ENCODE measurements around the gene CTIF.

Gene CTIF

GRCh38 chr18:48749768-48750167, 210.9 kb downstream of the CTIF start:
- no peak for DNase-seq (ENCODE audit: low read depth in 4 of 4, low spot score in 1 of 4)

- DNase-seq (ENCODE audit: low read depth in 4 of 4, low spot score in 1 of 4), result no peak
Observed at GRCh38 chr18:48750485-48751175, 211.8 kb downstream of the CTIF start.

GRCh38 chr18:48751727-48752468, 213.1 kb downstream of the CTIF start:
- DNase-seq (ENCODE audit: low read depth in 4 of 4, low spot score in 1 of 4), result no peak

DNA sequence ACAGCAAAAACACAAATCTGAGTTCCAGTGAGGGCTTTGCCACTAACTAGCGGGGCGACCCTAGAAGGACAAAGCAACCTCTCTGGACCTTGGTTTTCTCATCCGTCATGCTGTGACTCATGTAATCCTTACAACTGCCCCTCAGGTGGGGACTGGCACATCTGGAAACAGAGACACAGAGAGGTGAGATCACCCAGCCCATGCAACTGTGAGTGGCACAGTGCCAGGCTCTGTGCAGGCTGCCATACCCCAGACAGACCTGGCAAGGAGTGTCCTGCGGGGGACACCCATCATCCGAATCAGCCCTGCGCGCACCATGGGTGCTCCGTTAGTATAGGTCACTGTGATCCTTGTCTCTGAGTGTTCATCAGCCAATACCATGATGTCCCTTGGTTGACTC, 213.6 kb downstream of the CTIF start:
- no peak for DNase-seq (ENCODE audit: low read depth in 4 of 4, low spot score in 1 of 4)

- DNase-seq (ENCODE audit: low read depth in 4 of 4, low spot score in 1 of 4), result no peak
Observed at GRCh38 chr18:48752928-48753327, 214.1 kb downstream of the CTIF start.

DNA sequence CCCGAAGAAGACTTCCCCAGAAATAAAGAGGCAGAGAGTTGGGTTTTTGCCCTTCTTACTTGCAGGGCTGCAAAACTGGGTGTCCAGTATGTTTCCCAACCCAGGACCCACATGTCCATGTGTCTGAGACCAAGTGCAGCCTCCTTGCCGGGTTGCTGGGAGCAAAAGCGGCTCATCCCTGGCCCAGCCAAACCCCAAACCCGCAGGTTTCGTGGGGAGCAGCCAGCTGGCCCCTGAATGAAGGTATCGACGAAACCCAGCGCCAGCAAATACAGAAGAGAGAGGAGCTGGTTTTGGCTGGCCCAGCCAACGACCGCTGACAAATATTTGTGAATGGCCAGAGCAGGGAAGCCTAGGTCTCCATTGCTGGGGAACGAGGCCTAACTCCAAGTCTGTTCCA, 214.9 kb downstream of the CTIF start:
- DNase-seq (ENCODE audit: low read depth in 4 of 4, low spot score in 1 of 4), result no peak

- no peak for DNase-seq (ENCODE audit: low read depth in 4 of 4, low spot score in 1 of 4)
Observed at GRCh38 chr18:48754559-48754958, 215.7 kb downstream of the CTIF start.

DNA sequence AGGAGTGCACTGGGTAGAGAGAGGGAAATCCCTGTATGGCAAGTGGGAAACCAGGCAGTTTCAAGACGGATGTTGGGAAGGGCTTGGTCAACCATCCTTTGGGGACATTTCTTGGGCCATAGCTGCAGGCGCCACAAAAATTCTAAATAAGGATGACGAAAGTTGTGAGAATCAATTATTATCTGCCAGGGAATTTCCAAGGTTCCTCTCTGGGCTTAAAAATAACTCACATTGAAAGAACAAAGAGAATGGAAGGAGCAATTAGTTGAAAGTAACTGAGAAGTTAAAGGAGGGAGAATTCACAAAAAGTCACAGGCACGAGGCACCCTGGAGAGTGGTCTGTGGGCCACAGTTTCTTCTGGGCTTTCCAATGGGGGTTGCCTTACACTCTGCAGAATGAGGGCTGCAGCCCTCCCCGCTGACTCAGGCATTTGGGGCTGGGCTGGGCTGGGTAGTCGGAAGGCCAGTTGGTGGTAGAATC, 216.2 kb downstream of the CTIF start:
- DNase-seq (ENCODE audit: low read depth in 4 of 4, low spot score in 1 of 4), result no peak

DNA sequence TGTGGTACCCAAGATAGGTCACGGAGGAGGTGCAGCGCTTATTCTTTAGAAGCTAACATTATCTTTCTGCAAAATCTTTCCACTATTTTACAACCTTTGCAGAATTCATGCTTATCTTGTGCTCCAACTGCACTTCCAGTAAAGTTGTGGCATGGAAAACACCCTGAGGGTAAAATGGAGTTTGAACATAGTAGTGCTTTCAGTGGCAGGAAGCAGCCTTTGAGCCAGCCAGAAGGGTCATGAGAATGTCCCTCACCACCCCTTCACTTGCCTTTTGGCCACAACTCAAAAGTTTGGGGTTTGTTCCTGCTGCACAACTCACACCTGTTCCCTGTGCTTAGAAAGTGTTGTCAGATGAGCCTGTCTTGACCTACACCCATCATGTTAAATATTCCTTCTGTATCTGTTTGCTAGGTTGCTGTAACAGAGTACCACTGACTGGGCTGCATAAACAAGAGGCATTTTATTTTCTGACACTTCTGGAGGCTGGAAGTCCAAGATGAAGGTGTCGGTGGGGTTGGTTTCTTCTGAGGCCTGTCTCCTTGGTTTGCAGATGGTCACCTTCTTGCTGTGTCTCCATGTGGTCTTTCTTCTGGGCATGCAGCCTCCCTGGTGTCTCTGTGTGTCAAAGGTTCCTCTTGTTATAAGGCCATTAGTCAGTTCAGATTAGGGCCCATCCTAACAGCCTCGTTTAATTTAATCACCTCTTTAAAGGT, 217.8 kb downstream of the CTIF start:
- DNase-seq (ENCODE audit: low read depth in 4 of 4, low spot score in 1 of 4), result no peak

DNA sequence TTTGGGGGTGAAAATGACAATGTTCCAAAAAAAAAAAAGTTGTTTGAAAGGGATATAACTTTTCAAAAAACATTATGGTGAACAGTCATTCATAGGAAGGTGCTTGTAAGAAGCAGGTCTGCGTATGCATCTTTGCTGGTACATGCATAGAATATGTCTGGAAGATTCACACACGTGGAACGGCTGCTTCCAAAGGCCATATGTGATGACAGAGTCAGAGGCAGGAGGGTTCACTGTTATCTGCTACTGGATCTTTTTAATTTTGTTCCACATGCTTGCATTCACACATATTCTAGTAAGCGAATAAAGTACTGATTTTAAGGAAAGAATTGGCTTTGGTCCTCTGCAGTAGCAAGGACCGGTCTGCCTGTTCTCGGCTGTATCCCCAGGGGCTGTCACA, 218.5 kb downstream of the CTIF start:
- DNase-seq (ENCODE audit: low read depth in 4 of 4, low spot score in 1 of 4), result no peak

DNA sequence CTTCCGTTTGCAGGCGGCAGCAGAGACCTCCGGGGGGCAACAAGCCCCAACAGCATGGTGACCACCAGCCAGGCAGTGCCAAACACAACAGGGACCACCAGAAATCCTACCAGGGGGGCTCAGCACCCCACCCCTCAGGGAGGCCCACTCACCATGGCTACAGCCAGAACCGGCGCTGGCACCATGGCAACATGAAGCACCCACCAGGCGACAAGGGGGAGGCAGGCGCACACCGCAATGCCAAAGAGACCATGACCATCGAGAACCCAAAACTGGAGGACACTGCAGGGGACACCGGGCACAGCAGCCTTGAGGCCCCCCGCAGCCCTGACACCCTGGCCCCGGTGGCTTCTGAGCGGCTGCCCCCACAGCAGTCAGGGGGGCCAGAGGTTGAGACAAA, 219.1 kb downstream of the CTIF start:
- no peak for DNase-seq (ENCODE audit: low read depth in 4 of 4, low spot score in 1 of 4)

DNA sequence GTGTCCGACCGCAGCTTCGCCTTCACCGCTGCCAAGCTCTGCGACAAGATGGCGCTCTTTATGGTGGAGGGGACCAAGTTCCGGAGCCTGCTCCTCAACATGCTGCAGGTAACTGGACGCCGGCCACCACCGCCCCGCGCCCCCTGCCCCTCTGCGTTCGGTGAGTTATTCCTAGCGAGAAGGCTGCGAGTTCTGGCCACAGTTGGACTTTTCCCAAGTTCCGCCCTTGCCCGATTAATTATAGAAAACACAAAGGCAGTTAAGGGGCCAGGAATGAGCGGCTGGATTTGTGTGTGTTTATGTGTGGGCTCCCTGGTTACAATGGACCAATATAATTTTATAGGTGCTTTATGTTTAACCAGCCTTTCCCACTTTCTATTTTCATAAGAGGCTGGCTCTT, 222.8 kb downstream of the CTIF start:
- no peak for DNase-seq (ENCODE audit: low read depth in 4 of 4, low spot score in 1 of 4)

DNA sequence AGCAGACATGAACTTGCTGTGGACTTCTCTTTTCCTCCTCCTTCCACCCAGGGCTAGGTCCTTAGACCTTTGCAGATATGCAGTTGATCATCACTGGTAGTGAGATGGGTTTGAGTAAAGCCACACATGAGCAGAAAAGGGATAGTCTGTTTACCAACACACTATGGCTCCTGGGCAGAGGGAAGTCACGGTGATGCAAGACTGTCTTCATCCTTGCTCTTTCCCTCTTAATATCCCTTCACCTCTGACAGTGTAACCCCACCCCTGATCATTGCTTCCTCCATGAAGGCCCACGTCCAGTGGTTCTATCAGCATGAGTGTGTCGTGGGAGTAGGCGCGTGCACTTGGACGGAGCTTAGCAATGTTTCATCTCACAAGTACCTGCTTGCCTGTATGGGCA, 223.2 kb downstream of the CTIF start:
- no peak for DNase-seq (ENCODE audit: low read depth in 4 of 4, low spot score in 1 of 4)

DNA sequence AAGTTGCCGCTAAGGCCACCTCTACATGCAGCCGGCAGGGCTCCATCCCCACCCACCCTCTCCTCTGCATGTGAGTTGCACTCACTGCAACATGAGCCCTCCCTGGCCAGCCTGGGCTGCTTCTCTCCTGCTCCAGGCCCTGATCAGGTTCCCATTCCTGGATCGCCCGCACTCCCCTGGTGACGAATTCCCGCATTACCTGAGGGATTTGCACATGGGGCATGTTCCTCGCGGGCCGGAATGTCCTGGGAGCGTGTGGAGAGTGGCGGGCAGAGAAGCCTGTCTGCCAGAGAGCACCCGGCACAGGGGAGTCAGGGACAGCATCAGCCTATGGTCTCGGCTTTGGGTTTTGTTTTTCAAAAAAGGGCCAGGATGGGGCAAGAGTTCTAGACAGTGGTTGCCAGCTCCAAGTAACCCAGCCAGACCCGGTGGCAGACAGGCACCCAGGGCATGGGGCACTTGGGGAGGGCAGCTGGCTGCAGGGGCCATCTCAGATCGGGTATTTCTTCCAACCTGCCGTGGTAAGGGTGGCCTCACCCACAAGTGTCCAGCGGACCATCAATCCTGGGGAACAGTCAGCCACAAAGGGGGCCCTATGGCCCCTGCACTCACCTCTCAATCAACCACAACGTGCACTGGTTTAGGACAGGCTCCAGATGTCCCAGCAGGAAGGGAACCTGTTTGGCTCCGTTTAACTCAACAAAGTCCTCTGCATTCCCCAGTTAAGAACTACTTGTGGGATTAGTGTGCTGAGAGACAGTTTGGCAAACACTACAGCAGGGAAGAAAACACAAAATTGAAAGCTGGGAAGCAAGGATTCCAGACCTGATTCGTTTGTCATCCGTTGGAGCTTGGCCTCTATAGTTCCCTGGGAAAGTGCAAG, 224.2 kb downstream of the CTIF start:
- no peak for DNase-seq (ENCODE audit: low read depth in 4 of 4, low spot score in 1 of 4)

DNA sequence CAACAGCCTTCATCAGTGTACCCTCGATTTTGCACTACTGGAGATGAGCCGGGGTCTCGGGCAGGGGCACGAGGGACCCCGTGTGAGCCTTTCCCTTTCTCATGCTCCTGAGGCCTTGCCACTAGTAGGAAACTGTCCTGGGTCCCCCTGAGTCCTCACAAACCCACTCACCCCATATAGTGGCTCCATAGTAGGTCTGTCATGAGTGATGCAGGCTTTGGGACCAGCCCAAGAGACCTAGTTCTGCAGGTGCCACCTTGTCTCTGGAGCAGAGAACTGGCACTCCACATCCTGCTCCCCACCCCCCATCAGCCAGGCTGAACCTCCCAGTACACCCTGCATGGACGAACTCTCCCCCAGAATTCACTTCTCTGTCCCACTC, 224.9 kb downstream of the CTIF start:
- DNase-seq (ENCODE audit: low read depth in 4 of 4, low spot score in 1 of 4), result no peak

GRCh38 chr18:48765053-48765452, 226.2 kb downstream of the CTIF start:
- DNase-seq (ENCODE audit: low read depth in 4 of 4, low spot score in 1 of 4), result no peak

DNA sequence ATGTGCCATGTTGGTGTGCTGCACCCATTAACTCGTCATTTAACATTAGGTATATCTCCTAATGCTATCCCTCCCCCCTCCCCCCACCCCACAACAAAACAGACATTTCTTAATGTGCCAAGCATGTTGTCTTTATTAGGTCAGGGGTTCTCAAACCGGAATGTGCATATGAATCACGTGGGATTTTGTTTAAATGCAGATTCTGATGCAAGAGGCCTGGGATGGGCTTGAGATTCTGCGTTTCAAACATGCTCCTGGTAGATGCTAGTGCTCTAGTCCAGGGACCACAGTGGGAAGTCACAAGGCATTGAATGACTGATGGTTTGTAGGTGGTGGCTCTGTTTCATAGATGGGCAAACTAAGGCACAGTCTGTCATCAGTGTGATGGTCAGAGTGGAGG, 227.2 kb downstream of the CTIF start:
- DNase-seq (ENCODE audit: low read depth in 4 of 4, low spot score in 1 of 4), result no peak

DNA sequence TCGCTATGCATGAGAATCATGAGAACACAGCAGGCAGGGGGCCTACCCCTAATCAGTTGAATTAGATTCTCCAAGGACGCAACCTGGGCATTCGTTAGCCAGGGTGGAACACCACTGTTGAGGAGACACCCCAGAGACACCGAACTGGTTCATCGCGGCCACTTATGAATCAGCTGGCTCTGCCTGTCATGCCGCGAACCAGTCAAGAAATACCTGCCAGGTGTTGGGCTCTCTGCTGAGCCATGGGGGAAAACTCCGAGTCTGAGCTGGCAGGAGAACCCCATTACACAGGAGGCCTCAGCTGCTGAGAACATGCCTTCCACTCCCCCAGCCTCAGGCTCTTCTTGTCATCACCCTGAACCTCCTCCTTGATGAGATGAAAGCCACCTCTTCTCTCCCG, 227.7 kb downstream of the CTIF start:
- DNase-seq (ENCODE audit: low read depth in 4 of 4, low spot score in 1 of 4), result no peak

DNA sequence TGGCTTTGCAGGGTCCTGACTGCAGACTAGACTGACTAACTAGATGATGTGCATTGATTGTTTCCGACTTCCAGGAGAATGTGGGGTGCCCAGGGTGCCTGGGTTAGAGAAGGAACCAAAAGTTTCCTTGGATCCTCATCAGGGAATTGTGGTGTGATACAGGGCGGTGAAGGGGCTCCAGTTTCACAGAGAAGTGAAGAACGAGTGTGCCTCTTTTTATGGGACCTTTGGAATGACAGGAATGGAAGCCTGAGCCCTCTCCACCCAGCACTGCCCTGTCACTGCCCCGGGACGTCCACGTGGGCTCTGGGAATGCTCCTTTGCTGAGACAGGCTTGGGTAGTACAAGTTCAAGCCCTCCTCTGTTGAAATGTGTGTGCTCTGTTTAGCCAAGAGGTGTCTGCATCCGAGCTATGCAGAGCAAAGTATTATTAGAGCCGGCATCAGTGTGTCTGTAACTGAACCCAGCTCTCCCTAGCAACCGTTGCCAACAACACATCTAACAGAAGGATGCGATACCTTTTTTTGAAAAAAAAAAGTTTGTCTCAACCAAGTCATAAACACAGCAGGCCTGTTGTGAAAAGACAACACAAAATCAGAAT, 228.4 kb downstream of the CTIF start:
- DNase-seq (ENCODE audit: low read depth in 4 of 4, low spot score in 1 of 4), result no peak

GRCh38 chr18:48769006-48769636, 230.3 kb downstream of the CTIF start:
- no peak for DNase-seq (ENCODE audit: low read depth in 4 of 4, low spot score in 1 of 4)

All from stimulated activated CD4-positive, alpha-beta T cell treated with anti-CD3 and anti-CD28 coated beads, Interleukin-1b, Interleukin-23, amount 100 ng/mL, for 24 hours (primary cell).